Stimulated activated CD8-positive, alpha-beta memory T cell treated with anti-CD3 and anti-CD28 coated beads, Interleukin-7, amount 100 ng/mL, for 48 hours (primary cell): ENCODE results near the gene MED13L.
A peak's percentile ranks its signal among the peaks of the same experiment; 100 is the strongest.
"Not testable (repeated sequence)": the region's sequence is repeated elsewhere in the genome, so short reads cannot be mapped to it uniquely, and the experiment has no call there.

ENCODE experiments used
- DNase-seq, 2 donors: peaks; one replicate each; pipeline ENCODE4 v3.0.0-alpha.2; 2020; ENCODE audit warnings: low read depth in 1 of 2; ENCODE audit errors: extremely low read depth in 1 of 2

MED13L gene

DNA sequence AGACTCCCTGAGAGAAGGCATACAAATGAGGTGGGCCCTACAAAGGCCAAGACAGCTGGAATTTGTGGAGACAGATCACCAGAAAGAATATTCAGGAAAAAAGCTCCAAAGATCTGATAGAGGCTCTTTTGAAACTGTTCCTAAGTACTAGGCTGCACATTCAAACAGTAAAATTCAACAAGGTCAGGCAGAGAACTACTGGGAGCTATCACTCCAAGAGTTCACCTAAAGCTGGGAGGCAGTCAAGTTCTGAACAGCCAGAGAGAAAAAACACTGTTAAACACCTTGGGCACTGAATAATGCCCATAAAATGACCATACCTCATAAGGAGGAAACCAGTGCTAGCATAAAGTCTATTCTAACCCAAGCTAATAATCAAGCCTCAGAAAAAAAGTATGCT, 28.6 kb downstream of the MED13L start:
- DNase-seq, result no peak

DNA sequence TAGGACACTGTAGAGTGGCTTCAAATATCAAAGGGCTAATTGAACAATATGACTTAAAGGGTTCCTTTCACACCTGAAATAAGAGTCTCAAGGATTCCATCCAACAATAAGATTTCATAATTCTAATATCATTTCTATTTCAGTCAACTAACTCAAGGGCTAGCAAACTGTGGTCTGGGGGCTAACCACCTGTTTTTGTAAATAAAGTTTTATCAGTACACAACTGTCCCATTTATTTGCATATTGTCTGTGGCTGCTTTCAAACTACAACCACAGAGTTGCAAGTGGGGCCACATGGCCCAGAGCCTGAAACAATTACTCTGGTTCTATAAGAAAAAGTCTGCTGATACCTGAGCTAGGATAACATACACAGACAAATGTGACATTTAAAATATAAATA, 29.1 kb downstream of the MED13L start:
- no peak for DNase-seq

DNA sequence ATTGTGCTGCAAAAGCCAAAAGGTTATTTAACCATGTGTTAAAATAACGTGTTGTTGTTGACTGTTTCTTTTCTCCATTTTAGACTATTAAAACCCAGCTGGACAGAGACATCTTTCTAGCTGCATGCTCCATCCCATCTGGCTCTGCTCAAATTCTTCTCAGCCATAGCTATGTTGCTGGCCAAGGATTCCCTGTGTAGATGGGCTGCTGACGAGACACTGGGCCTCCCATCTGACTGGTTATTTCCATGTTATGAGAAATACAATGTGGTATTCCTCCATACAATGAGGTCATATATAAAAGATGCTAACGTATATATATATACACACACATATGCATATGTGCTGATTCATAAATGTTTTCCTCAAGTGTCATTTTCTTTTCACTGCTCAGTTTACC, 30.1 kb downstream of the MED13L start:
- no peak for DNase-seq

DNA sequence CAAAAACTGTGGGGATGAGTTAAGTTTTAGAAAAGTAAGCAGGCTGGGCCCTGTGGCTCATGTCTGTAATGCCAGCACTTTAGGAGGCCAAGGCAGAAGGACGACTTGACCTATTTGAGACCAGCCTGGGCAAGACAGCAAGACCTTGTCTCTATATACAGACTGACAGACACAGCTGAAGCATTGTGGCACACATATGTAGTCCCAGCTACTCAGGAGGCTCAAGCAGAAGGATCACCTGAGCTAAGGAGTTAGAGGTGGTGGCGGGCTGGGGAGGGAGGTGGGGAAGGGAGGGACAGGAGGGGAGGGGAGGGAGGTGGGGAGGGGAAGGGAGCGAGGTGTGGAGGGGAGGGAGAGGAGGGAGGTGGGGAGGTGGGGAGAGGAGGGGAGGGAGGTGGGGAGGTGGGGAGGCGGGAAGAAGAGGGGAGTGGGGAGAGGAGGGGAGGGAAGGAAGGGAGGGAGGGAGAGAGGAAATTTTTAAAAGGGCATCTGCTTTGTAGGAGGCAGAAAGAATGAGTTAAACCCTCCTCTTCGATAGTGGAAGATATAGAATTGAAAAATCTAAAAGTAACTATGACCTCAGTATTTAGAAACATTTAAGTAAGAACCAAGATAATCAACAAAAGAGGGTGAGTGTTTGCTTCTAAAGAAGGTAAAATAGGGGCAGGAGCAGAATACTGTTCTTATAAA, 30.9 kb downstream of the MED13L start:
- DNase-seq, result no peak

DNA sequence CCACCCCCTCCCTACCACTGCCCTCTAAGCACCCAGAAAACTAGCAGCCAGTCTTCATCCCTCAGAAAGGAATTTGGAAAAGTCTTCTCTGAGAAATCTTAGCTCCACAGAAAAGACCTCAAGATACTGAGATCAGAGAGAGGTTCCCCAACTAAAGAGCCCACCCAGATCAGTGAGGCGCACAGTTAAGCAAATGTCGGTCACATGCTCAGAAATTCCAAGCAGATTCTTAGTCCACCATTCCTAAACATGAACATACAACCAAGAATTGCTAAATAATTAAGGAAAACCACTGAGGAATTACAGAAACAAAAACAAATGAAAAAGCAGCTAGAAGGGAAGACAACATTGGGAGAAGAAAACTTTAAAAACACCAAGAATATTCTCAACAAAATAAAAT, 32.3 kb downstream of the MED13L start:
- no peak for DNase-seq

DNA sequence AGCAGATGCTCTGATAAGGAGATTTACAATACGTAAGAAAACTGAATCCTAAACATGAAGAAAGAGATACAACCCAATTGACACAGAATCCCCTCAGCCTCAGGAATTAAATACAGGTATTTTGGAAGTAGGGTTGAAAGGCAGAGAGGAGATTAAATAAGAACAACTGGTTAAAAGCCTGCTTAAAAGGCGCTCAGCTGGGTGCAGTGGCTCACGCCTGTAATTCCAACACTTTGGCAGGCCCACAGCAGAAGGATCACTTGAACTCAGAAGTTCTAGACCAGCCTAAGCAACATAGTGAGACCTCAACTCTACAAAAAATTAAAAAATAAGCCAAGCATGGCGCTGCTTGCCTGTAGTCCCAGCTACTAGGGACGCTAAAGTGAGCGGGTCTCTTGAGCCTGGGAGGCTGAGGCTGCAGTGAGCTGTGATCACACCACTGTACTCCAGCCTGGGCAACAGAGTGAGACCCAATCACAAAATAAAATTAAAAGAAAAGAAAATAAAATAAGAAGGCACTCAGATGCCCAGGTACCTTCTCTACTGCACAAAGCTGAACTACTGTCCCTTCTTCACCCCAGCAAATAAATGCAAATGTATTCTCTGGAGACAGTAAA, 32.9 kb downstream of the MED13L start:
- DNase-seq, result no peak

DNA sequence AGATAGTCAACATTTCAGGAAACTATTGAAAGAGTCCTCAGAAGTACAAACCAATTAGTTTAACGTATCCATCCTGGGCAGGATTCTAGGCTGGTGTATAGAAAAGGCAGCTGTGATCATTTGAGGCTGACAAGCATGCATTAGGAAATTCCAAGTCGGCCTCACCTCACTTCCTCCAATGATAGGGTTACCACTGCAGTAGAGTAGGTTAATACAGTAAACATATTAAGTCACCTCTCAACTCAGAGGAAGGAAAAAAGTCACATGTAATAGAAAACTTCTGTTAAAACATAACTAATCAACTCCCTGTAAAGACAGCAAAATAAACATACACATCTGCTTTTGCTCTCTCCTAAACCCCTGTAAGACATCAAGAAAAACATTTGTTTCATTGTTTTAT, 33.5 kb downstream of the MED13L start:
- no peak for DNase-seq

GRCh38 chr12:116242740-116243139, 34.8 kb downstream of the MED13L start:
- DNase-seq, result no peak

DNA sequence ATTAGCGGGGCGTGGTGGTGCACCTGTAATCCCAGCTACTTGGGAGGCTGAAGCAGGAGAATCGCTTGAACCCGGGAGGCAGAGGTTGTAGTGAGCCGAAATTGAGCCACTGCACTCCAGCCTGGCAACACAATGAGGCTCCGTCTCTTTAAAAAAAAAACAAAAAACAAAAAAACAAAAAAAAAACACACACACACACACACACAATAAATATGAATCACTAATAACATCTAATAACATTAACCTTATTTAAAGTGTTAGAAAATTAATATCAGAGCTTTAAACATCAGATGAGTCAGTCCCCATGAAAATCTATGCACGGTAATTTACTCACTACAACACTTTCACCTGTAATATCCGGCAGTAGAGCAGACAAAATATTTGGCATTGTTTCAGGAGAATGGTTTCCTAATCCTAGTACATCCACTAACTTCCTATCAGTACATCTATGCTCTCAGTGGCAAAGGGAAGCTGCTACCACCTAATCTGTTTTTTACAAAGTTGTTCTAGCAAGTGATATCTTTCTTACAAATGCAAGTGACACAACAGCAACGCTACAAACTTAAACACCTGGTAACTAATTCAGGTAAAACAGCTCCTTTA, 36.2 kb downstream of the MED13L start:
- no peak for DNase-seq

GRCh38 chr12:116238570-116239119, 38.8 kb downstream of the MED13L start:
- DNase-seq, result not testable (repeated sequence)

- no peak for DNase-seq
Observed at GRCh38 chr12:116238149-116238548, 39.3 kb downstream of the MED13L start.

GRCh38 chr12:116236976-116237375, 40.5 kb downstream of the MED13L start:
- no peak for DNase-seq

DNA sequence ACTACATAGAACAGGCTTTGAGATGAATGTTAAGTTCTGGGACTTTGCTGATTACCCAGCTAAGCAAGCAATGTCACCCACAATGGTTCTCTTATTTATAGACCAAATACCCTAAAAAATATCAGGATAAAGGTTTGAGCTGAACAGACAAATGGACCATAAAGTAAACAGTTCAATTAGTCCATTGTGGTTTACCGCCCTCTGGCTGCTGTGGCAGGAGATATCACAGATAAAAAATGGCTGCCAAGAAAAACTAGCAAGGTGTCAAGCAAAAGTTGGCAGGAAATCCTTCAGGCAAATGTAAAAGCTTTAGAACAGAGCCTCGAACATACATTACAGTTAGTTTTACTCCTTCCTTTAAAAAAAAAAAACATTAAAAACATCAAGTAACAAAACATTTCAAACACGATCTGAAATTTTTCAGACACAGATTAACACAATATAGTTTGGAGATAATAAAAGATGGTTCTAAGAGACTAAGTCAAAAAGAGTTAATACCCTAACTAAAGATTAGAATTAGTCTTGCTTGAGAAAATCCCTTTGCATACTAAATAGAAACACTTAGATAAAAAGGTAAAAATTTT, 41.3 kb downstream of the MED13L start:
- DNase-seq, result peak in 1 of 2 donors; percentile 7

- DNase-seq, result not testable (repeated sequence)
Observed at GRCh38 chr12:116234148-116234547, 43.3 kb downstream of the MED13L start.

DNA sequence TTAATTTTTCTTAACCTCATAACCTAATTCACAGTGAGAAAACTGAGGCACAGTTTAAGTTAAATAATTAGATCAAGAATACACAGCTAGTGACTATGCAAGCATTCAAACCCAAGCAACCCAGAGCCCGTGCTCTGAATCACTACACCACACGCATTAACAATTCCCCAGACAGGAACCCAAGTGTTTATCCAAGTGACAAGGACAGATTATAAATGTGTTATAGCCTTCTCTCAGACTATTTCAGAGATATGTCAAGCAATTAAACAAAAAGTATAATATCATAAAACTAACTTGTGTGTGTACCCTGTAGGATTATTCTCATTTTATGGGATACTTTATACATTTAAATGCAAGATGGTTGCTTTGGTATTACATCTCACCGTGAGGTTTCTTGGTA, 43.8 kb downstream of the MED13L start:
- no peak for DNase-seq

DNA sequence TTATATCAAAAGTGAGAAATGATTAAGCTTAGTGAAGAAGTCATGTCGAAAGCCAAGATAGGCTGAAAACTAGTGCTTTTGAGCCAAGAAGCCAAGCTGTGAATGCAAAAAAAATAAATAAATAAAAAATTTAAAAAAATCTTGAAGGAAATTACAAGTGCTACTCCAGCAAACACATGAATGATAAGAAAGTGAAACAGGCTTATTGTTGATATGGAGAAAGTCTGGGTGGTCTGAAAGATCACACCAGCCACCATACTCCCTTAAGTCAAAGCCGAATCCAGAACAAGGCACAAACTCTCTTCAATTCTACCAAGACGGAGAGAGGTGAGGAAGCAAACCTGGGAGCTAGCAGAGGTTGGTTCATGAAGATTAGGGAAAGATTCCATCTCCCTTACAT, 49.7 kb downstream of the MED13L start:
- DNase-seq, result no peak

DNA sequence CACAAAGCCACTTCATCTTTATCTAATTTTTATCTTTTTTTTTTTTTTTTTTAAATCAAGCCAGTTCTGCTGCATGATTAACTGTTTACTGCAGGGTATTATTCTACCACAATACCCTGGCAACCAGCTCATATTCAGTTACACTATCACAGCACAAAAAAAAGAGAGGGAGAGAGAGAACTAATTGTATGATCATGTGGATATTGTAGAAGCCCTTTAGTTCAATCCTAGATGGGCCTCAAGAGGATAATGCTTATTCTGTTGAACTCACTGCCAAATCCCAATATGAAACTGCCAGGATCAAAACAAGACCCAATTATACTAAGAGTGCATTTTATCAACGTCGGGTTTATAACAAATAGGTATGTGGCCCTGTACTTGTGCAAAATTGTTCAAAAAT, 51.5 kb downstream of the MED13L start:
- DNase-seq, result no peak

DNA sequence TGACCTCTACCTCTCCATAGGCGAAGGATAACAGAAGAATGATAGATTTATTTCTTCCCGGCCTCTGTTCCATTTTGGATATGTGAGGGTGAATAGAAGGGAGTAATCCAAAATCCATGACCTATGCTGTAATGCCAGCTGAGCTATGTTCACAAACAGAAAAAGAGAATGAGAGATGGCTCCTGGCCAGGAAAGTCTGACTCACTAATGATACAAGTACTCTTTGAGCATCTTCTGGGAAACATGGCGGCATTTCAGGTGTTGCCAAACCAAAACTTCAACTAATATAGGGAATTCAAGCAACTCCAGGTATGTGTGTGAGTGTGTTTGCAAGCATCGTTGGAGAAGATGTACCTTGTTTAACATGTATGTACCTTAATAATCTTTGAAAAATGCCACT, 55.1 kb downstream of the MED13L start:
- DNase-seq, result peak in 1 of 2 donors; percentile 13

DNA sequence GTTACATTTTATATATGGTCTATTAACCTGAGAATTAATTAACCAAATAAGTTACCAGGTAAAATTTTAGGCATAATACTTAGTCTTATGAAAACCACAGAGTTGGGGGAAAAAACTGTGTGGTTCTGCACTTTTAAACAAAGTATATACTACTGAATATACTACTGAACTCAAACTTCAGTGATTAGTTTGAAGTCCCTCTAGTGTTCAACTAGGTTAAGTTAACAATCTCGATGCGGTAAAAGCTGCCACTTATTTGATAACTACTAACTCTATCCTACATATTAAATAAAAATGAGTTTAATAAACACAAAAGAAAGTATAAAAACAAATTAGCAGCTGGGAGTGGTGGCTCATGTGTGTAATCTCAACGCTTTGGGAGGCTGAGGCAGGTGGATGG, 56.7 kb downstream of the MED13L start:
- no peak for DNase-seq

GRCh38 chr12:116217045-116217735, 60.3 kb downstream of the MED13L start:
- DNase-seq, result no peak
